Endometrium (tissue), 2 donors: ENCODE measurements around the gene TRAM2.

Experiments
- FAIRE-seq: peaks from 2 replicates; lab custom pipeline; 2012; peaks lifted over from hg19 to GRCh38; lab: Jason Lieb, UNC
- donor health status: control.
- donor health status: control.

Gene TRAM2

GRCh38 chr6:52527436-52527835 is 49.4 kb downstream of the TRAM2 start:
- FAIRE-seq: no peak

- no peak for FAIRE-seq
These were observed 50.2 kb downstream of the TRAM2 start for GRCh38 chr6:52526634-52527033.

GRCh38 chr6:52524918-52525317 is 51.9 kb downstream of the TRAM2 start:
- no peak for FAIRE-seq

- FAIRE-seq: no peak
These were observed 53.3 kb downstream of the TRAM2 start for GRCh38 chr6:52523378-52524142.

GRCh38 chr6:52522655-52523054 is 54.2 kb downstream of the TRAM2 start:
- no peak for FAIRE-seq

GRCh38 chr6:52522151-52522626 is 54.7 kb downstream of the TRAM2 start:
- FAIRE-seq: no peak

GRCh38 chr6:52519618-52520017 is 57.2 kb downstream of the TRAM2 start:
- FAIRE-seq: no peak

GRCh38 chr6:52518279-52518945 is 58.4 kb downstream of the TRAM2 start:
- no peak for FAIRE-seq

- FAIRE-seq: no peak
These were observed 59.2 kb downstream of the TRAM2 start for GRCh38 chr6:52517502-52518278.

- FAIRE-seq: no peak
These were observed 59.9 kb downstream of the TRAM2 start for GRCh38 chr6:52516943-52517342.

- FAIRE-seq: no peak
These were observed 60.6 kb downstream of the TRAM2 start for GRCh38 chr6:52516269-52516668.

- no peak for FAIRE-seq
These were observed 61.5 kb downstream of the TRAM2 start for GRCh38 chr6:52515219-52515960.

- no peak for FAIRE-seq
These were observed 62.3 kb downstream of the TRAM2 start for GRCh38 chr6:52514514-52514913.

GRCh38 chr6:52513896-52514295 is 63.0 kb downstream of the TRAM2 start:
- no peak for FAIRE-seq

GRCh38 chr6:52513464-52513863 is 63.4 kb downstream of the TRAM2 start:
- FAIRE-seq: no peak

- peak; percentile 18 for FAIRE-seq
These were observed 64.7 kb downstream of the TRAM2 start for GRCh38 chr6:52512199-52512598.

- no peak for FAIRE-seq
These were observed 65.2 kb downstream of the TRAM2 start for GRCh38 chr6:52511572-52512151.

GRCh38 chr6:52511163-52511562 is 65.7 kb downstream of the TRAM2 start:
- FAIRE-seq: no peak

GRCh38 chr6:52510213-52510562 is 66.7 kb downstream of the TRAM2 start:
- FAIRE-seq: no peak

- no peak for FAIRE-seq
These were observed 67.3 kb downstream of the TRAM2 start for GRCh38 chr6:52509281-52510212.

GRCh38 chr6:52508261-52508739 is 68.6 kb downstream of the TRAM2 start:
- FAIRE-seq: no peak
